Hepatocyte (in vitro differentiated cells): ENCODE results near the gene BIN1.

Experiments used
- CTCF ChIP-seq: fragments of 200-600 bp; sonication (generic); IDR thresholded peaks from 2 replicates; pipeline ENCODE4 v1.5.1; 2016; ENCODE audit warnings: antibody characterized with exemption, mild to moderate bottlenecking; ENCODE audit not compliant: poor library complexity
- EZH2 ChIP-seq: fragments of 200-600 bp; sonication (generic); IDR thresholded peaks from 2 replicates; pipeline ENCODE4 v1.6.1; 2016; ENCODE audit warnings: antibody characterized with exemption, mild to moderate bottlenecking, borderline replicate concordance
- EZH2phosphoT487 ChIP-seq: fragments of 200-600 bp; sonication (generic); IDR thresholded peaks from one replicate; pipeline ENCODE4 v1.6.1; 2018; ENCODE audit warnings: antibody characterized with exemption, mild to moderate bottlenecking, low read depth, moderate library complexity; ENCODE audit not compliant: unreplicated experiment, severe bottlenecking

- TF ChIP-seq CTCF (no peak), EZH2 (no peak), EZH2phosphoT487 (no peak)
These were observed 16.5 kb downstream of the BIN1 start for GRCh38 chr2:127090281-127091120.
